Stimulated activated CD4-positive, alpha-beta T cell treated with anti-CD3 and anti-CD28 coated beads, TNF-alpha, amount 100 ng/mL, for 48 hours (primary cell): ENCODE measurements around the gene SGCD.
"Not testable (repeated sequence)": the region's sequence is repeated elsewhere in the genome, so short reads cannot be mapped to it uniquely, and the experiment has no call there.

ENCODE experiments used
- DNase-seq, 3 donors: peaks; one replicate each; pipeline ENCODE4 v3.0.0-alpha.2; 2020; ENCODE audit warnings: low read depth in 3 of 3

SGCD gene

GRCh38 chr5:156628421-156628820, 301.5 kb downstream of the SGCD start:
- DNase-seq, result no peak

- no peak for DNase-seq
Measured at GRCh38 chr5:156631005-156631404, 304.0 kb downstream of the SGCD start.

GRCh38 chr5:156634301-156634700, 307.3 kb downstream of the SGCD start:
- no peak for DNase-seq

- DNase-seq, result no peak
Measured at GRCh38 chr5:156640691-156641241, 313.8 kb downstream of the SGCD start.

- no peak for DNase-seq
Measured at GRCh38 chr5:156641686-156642085, 314.7 kb downstream of the SGCD start.

- no peak for DNase-seq
Measured at GRCh38 chr5:156647034-156647451, 320.1 kb downstream of the SGCD start.

GRCh38 chr5:156654444-156654843, 327.5 kb downstream of the SGCD start:
- no peak for DNase-seq

- DNase-seq, result no peak
Measured at GRCh38 chr5:156655732-156656131, 328.8 kb downstream of the SGCD start.

- not testable (repeated sequence) for DNase-seq
Measured at GRCh38 chr5:156664832-156665231, 337.9 kb downstream of the SGCD start.

GRCh38 chr5:156666686-156667085, 339.7 kb downstream of the SGCD start:
- DNase-seq, result not testable (repeated sequence)

GRCh38 chr5:156667616-156668015, 340.7 kb downstream of the SGCD start:
- no peak for DNase-seq

GRCh38 chr5:156669416-156669815, 342.5 kb downstream of the SGCD start:
- DNase-seq, result no peak

GRCh38 chr5:156670615-156671014, 343.7 kb downstream of the SGCD start:
- no peak for DNase-seq

- DNase-seq, result no peak
Measured at GRCh38 chr5:156675395-156675794, 348.4 kb downstream of the SGCD start.

GRCh38 chr5:156677963-156678362, 351.0 kb downstream of the SGCD start:
- DNase-seq, result no peak

- no peak for DNase-seq
Measured at GRCh38 chr5:156678484-156678883, 351.5 kb downstream of the SGCD start.

GRCh38 chr5:156680831-156681230, 353.9 kb downstream of the SGCD start:
- no peak for DNase-seq

- DNase-seq, result no peak
Measured at GRCh38 chr5:156681265-156681664, 354.3 kb downstream of the SGCD start.

- no peak for DNase-seq
Measured at GRCh38 chr5:156682971-156683370, 356.0 kb downstream of the SGCD start.

GRCh38 chr5:156683509-156683908, 356.5 kb downstream of the SGCD start:
- no peak for DNase-seq

- DNase-seq, result no peak
Measured at GRCh38 chr5:156684216-156684615, 357.3 kb downstream of the SGCD start.

- no peak for DNase-seq
Measured at GRCh38 chr5:156685481-156685880, 358.5 kb downstream of the SGCD start.

GRCh38 chr5:156686380-156686779, 359.4 kb downstream of the SGCD start:
- DNase-seq, result no peak

- DNase-seq, result no peak
Measured at GRCh38 chr5:156686796-156687195, 359.8 kb downstream of the SGCD start.
